CD14-positive monocyte (primary cell): ENCODE results near the gene SNX2. TPM values are rescaled to one million over a fixed set of nuclear protein-coding genes. Genes with fewer than 3 reads are reported as not detected.

Source experiments
- DNase-seq, 3 donors: peaks; one replicate each; pipeline ENCODE4 v3.0.0-alpha.2; 2011 to 2022
- H2AFZ ChIP-seq: 2 replicates; pipeline ENCODE4 v1.6.0; 2012; ENCODE audit warnings: mild to moderate bottlenecking, low read depth, low read length, inconsistent platforms; ENCODE audit not compliant: insufficient read depth, poor library complexity, severe bottlenecking
- H3K27ac ChIP-seq, 2 donors: 1 replicate in 1 of 2; 2 replicates in 1 of 2; pipeline ENCODE4 v1.5.1; 2012 to 2013; ENCODE audit warnings: low read length in 2 of 2, control low read depth in 1 of 2, inconsistent platforms in 1 of 2, low read depth in 1 of 2, mild to moderate bottlenecking in 1 of 2
- H3K27me3 ChIP-seq, 2 donors: one replicate each; pipeline versions ENCODE4 v1.6.0 to v1.6.1; 2011 to 2013; ENCODE audit warnings: low read length in 2 of 2; ENCODE audit not compliant: control insufficient read depth in 2 of 2, insufficient read depth in 2 of 2
- H3K36me3 ChIP-seq, 2 donors: replicated peaks in 1 of 2; 1 replicate in 1 of 2; 2 replicates in 1 of 2; pipeline versions ENCODE4 v1.5.1 to v1.6.1; 2012 to 2013; ENCODE audit warnings: low read length in 2 of 2, control low read depth in 1 of 2, inconsistent platforms in 1 of 2, mild to moderate bottlenecking in 1 of 2; ENCODE audit not compliant: insufficient read depth in 2 of 2, control insufficient read depth in 1 of 2
- H3K4me1 ChIP-seq, 2 donors: 1 replicate in 1 of 2; 2 replicates in 1 of 2; pipeline versions ENCODE4 v1.5.1 to v1.6.1; 2012 to 2013; ENCODE audit warnings: low read length in 2 of 2, control low read depth in 1 of 2, inconsistent platforms in 1 of 2, mild to moderate bottlenecking in 1 of 2, moderate library complexity in 1 of 2; ENCODE audit not compliant: insufficient read depth in 2 of 2, control insufficient read depth in 1 of 2
- H3K4me2 ChIP-seq: replicated peaks from 2 replicates; pipeline ENCODE3; 2012; ENCODE audit warnings: low read length, moderate library complexity, mild to moderate bottlenecking; ENCODE audit not compliant: poor library complexity, severe bottlenecking; ENCODE audit errors: extremely low read depth
- H3K4me3 ChIP-seq, 3 experiments: fragments of 200-600 bp in 1 of 3; sonication (generic) in 1 of 3; replicated peaks in 1 of 3; 1 replicate in 2 of 3; 2 replicates in 1 of 3; pipeline ENCODE4 v1.5.1; 2011 to 2013; ENCODE audit warnings: low read length in 3 of 3, mild to moderate bottlenecking in 3 of 3, control low read depth in 2 of 3, low read depth in 2 of 3, inconsistent platforms in 1 of 3, moderate library complexity in 1 of 3
- H3K79me2 ChIP-seq: 2 replicates; pipeline ENCODE4 v1.6.0; 2012; ENCODE audit warnings: mild to moderate bottlenecking, control low read depth, inconsistent platforms, low read length, moderate library complexity; ENCODE audit not compliant: insufficient read depth
- H3K9ac ChIP-seq: 2 replicates; pipeline ENCODE4 v1.6.0; 2017; ENCODE audit warnings: low read length, mild to moderate bottlenecking; ENCODE audit not compliant: insufficient read depth, poor library complexity, severe bottlenecking
- H3K9me3 ChIP-seq, 2 donors: replicated peaks in 1 of 2; 1 replicate in 1 of 2; 2 replicates in 1 of 2; pipeline versions ENCODE4 v1.5.1 to v1.6.1; 2012 to 2013; ENCODE audit warnings: low read length in 2 of 2, control low read depth in 1 of 2; ENCODE audit not compliant: control insufficient read depth in 1 of 2, insufficient read depth in 1 of 2
- H4K20me1 ChIP-seq: 2 replicates; pipeline ENCODE4 v1.6.0; 2012; ENCODE audit warnings: mild to moderate bottlenecking, low read length, control low read depth, moderate library complexity; ENCODE audit not compliant: insufficient read depth
- H3K27ac Mint-ChIP-seq, 7 donors: one replicate each; pipeline ENCODE4 v1.8.0; 2020; ENCODE audit warnings: mild to moderate bottlenecking in 7 of 7, mixed read lengths in 7 of 7, moderate library complexity in 6 of 7, inconsistent platforms in 2 of 7
- H3K27me3 Mint-ChIP-seq, 3 donors: one replicate each; pipeline ENCODE4 v1.8.0; 2021 to 2022; ENCODE audit warnings: low read depth in 3 of 3, mild to moderate bottlenecking in 3 of 3, mixed read lengths in 3 of 3, moderate library complexity in 3 of 3, inconsistent platforms in 1 of 3
- H3K36me3 Mint-ChIP-seq, 2 donors: one replicate each; pipeline ENCODE4 v1.8.0; 2020; ENCODE audit warnings: mixed read lengths in 2 of 2, inconsistent platforms in 1 of 2, mild to moderate bottlenecking in 1 of 2
- H3K4me1 Mint-ChIP-seq: one replicate; pipeline ENCODE4 v1.8.0; 2020; ENCODE audit warnings: mild to moderate bottlenecking, mixed read lengths
- H3K4me3 Mint-ChIP-seq, 2 donors: one replicate each; pipeline ENCODE4 v1.8.0; 2020; ENCODE audit warnings: mild to moderate bottlenecking in 2 of 2, mixed read lengths in 2 of 2, moderate library complexity in 1 of 2
- H3K9me3 Mint-ChIP-seq, 7 donors: one replicate each; pipeline ENCODE4 v1.8.0; 2020 to 2022; ENCODE audit warnings: mixed read lengths in 7 of 7, mild to moderate bottlenecking in 6 of 7, moderate library complexity in 6 of 7, inconsistent platforms in 2 of 7
- WGBS: methylation state at CpG from one replicate; pipeline ENCODE4 v1.1.5; 2013; ENCODE audit warnings: missing lambda C conversion rate; ENCODE audit not compliant: insufficient coverage; 5-methylcytosine and 5-hydroxymethylcytosine counted together
- intact Hi-C, 2 donors: fragments of 100-400 bp; cut with micrococcal nuclease; formaldehyde crosslinking; loops; one replicate each; pipeline versions ENCODE4 v1.15.0 to v1.15.1; 2023
- polyA plus RNA-seq, 3 donors: library from polyadenylated mRNA; depleted of rRNA in 1 of 3; unstranded in 2 of 3; stranded (reverse) in 1 of 3; fragments of 300-500 nt in 2 of 3; fragments of >200 nt in 1 of 3; fragmentation: Illumina TruSeq in 2 of 3; gene quantifications; 1 replicate in 2 of 3; 2 replicates in 1 of 3; pipeline ENCODE4 v1.2.3, GENCODE V29; 2012 to 2021
- TF ChIP-seq, protein P1 (sequence below): fragments of 200-600 bp; IDR thresholded peaks from one replicate; pipeline ENCODE4 v1.8.0; 2022; ENCODE audit warnings: antibody characterized with exemption, mild to moderate bottlenecking

SNX2 gene
- polyA plus RNA-seq, 3 donors: 84.6 to 264 (median 263) TPM

DNA sequence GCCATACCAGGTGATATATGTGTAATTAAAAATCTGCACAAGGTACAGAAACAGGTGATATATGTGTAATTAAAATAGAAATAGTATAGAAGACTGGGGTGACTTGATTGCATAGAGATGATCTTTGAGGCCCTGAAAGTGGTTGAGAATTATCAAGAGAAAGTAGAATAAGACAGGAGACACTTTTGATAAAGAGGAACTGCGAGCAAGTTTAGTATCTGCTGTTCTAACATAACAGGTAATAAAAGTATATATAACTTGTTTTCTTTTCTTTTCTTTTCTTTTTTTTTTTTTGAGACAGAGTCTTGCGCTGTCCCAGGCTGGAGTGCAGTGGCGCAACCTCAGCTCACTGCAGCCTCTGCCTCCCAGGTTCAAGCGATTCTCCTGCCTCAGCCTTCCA lies 5.4 kb downstream of the SNX2 start:
- TF ChIP-seq, protein P1, sequence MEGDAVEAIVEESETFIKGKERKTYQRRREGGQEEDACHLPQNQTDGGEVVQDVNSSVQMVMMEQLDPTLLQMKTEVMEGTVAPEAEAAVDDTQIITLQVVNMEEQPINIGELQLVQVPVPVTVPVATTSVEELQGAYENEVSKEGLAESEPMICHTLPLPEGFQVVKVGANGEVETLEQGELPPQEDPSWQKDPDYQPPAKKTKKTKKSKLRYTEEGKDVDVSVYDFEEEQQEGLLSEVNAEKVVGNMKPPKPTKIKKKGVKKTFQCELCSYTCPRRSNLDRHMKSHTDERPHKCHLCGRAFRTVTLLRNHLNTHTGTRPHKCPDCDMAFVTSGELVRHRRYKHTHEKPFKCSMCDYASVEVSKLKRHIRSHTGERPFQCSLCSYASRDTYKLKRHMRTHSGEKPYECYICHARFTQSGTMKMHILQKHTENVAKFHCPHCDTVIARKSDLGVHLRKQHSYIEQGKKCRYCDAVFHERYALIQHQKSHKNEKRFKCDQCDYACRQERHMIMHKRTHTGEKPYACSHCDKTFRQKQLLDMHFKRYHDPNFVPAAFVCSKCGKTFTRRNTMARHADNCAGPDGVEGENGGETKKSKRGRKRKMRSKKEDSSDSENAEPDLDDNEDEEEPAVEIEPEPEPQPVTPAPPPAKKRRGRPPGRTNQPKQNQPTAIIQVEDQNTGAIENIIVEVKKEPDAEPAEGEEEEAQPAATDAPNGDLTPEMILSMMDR: no peak
- DNase-seq: no peak
- WGBS: 100% methylated on average over 1 of the region's 4 CpGs
- no peak overlapping the region for H3K4me3 ChIP-seq
- peaks cover 100% of the 10 kb centered on the region for H3K79me2 ChIP-seq
- H3K9me3 ChIP-seq: peaks cover 1 to 2% of the 10 kb centered on the region in 2 donors
- peak overlapping the region in 1 of 2 donors; percentile 33 for H3K27ac ChIP-seq
- peaks cover 1 to 4% of the 10 kb centered on the region in 2 donors for H3K36me3 ChIP-seq
- peak overlapping the region in 3 of 7 donors; percentile 26 to 60 (median 56) for H3K27ac Mint-ChIP-seq
- peaks cover 16 to 25% of the 10 kb centered on the region in 2 donors for H3K4me1 ChIP-seq
- no peak overlapping the region for H3K4me2 ChIP-seq
- H4K20me1 ChIP-seq: peaks cover 95% of the 10 kb centered on the region
- H3K27me3 ChIP-seq: no peaks in the 10 kb centered on the region
- H3K27me3 Mint-ChIP-seq: no peaks in the 10 kb centered on the region
- intact Hi-C loops: no loop called here
- no peak overlapping the region for H2AFZ ChIP-seq
- peaks cover 37% of the 10 kb centered on the region for H3K4me1 Mint-ChIP-seq
- H3K4me3 Mint-ChIP-seq: no peak overlapping the region
- no peak overlapping the region for H3K9ac ChIP-seq
- H3K36me3 Mint-ChIP-seq: peaks cover 4 to 31% of the 10 kb centered on the region in 2 donors
- H3K9me3 Mint-ChIP-seq: peaks cover 0 to 8% (median 6%) of the 10 kb centered on the region in 7 donors

DNA sequence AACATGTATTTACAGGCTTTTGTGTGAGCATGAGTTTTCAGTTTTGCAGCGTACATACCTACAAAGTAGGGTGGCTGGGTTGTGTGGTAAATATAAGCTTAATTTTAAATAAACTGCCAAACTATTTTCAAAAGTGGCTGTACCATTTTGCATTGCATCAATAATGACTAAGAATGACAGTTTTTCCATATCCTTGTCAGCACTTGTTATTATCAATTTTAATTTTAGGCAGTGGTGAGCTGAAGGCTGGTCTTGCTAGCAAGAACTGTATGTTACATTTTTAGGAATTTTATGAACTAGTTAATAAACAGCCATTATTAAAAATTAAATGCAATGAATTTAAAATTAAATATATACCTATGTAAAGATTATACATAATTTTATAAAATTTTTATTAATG lies 6.6 kb downstream of the SNX2 start:
- Mint-ChIP-seq H3K4me1 (peaks cover 37% of the 10 kb centered on the region), H3K36me3 (peaks cover 6 to 34% of the 10 kb centered on the region in 2 donors), H3K4me3 (no peak overlapping the region), H3K27ac (no peak overlapping the region), H3K27me3 (no peaks in the 10 kb centered on the region), H3K9me3 (peaks cover 4 to 13% (median 8%) of the 10 kb centered on the region in 7 donors)
- H3K27ac ChIP-seq: no peak overlapping the region
- H3K79me2 ChIP-seq: peaks cover 100% of the 10 kb centered on the region
- no peak overlapping the region for H3K4me3 ChIP-seq
- peaks cover 3 to 5% of the 10 kb centered on the region in 2 donors for H3K9me3 ChIP-seq
- intact Hi-C loops: no loop called here
- no CpG with 5 or more reads among the region's 1 CpG for WGBS
- H4K20me1 ChIP-seq: peaks cover 99% of the 10 kb centered on the region
- no peaks in the 10 kb centered on the region for H3K27me3 ChIP-seq
- peaks cover 4 to 6% of the 10 kb centered on the region in 2 donors for H3K36me3 ChIP-seq
- peaks cover 11 to 20% of the 10 kb centered on the region in 2 donors for H3K4me1 ChIP-seq
- H3K4me2 ChIP-seq: no peak overlapping the region
- no peak overlapping the region for H2AFZ ChIP-seq
- TF ChIP-seq, protein P1: no peak
- H3K9ac ChIP-seq: no peak overlapping the region
- DNase-seq: no peak
